K562 (cell line): ENCODE data around the gene EEFSEC. TPM values are rescaled to one million over a fixed set of nuclear protein-coding genes. Genes with fewer than 3 reads are reported as not detected.

Experiments used
- ATAC-seq: fragments of 200-7000 bp; cut with Tn5 transposase; 3 replicates; pipeline ENCODE4 v1.9.1; 2020; ENCODE audit warnings: moderate library complexity
- BruUV-seq: library from RNA; stranded (reverse); fragments of 400-500 nt; replicated peaks from 2 replicates; lab custom pipeline; 2021; lab: Mats Ljungman, UMichigan
- CTCF ChIA-PET: fragments of 300-600 bp; formaldehyde crosslinking; extraction: SDS; loops from one replicate; lab custom pipeline; 2021; ENCODE audit warnings: low intra/inter-chr PET ratio; lab: Yijun Ruan, JAX
- POLR2A ChIA-PET: fragments of 300-600, 350-650 bp; sonication (Branson Sonifier 250); formaldehyde crosslinking; extraction: SDS; loops from one replicate; lab custom pipeline; 2021; ENCODE audit warnings: antibody characterized with exemption, inconsistent platforms; lab: Yijun Ruan, JAX
- DNase-seq, 4 experiments: peaks; one replicate each; pipeline versions ENCODE4 v3.0.0 to v3.0.0-alpha.2; 2011 to 2018; ENCODE audit warnings: low spot score in 3 of 4, mixed read lengths in 3 of 4; ENCODE audit errors: extremely low read depth in 1 of 4
- FAIRE-seq: peaks from 2 replicates; lab custom pipeline; 2011; peaks lifted over from hg19 to GRCh38; lab: Jason Lieb, UNC
- H2AFZ ChIP-seq: 2 replicates; pipeline ENCODE4 v1.6.0; 2011; ENCODE audit warnings: low read depth, low read length, control low read depth, inconsistent platforms
- H3K27ac ChIP-seq: fragments of 200-600 bp; 3 replicates; pipeline ENCODE4 v1.8.0; 2011; ENCODE audit warnings: low read depth, mild to moderate bottlenecking, control low read depth, inconsistent platforms, low read length, moderate library complexity, mixed read lengths; ENCODE audit errors: extremely low read depth
- H3K27me3 ChIP-seq, 2 experiments: fragments of 300-600 bp in 1 of 2; 2 replicates in 1 of 2; 3 replicates in 1 of 2; pipeline versions ENCODE4 v1.6.0 to v1.8.0; 2011; ENCODE audit warnings: inconsistent platforms in 2 of 2, low read length in 2 of 2, mild to moderate bottlenecking in 1 of 2, mixed read lengths in 1 of 2, moderate library complexity in 1 of 2; ENCODE audit not compliant: control insufficient read depth in 2 of 2, insufficient read depth in 2 of 2
- H3K36me3 ChIP-seq: fragments of 300-600 bp; 3 replicates; pipeline ENCODE4 v1.8.0; 2011; ENCODE audit warnings: mild to moderate bottlenecking, low read length, inconsistent platforms; ENCODE audit not compliant: control insufficient read depth, insufficient read depth
- H3K4me1 ChIP-seq, 2 experiments: fragments of 200-600 bp in 1 of 2; replicated peaks in 1 of 2; 2 replicates in 1 of 2; 3 replicates in 1 of 2; pipeline versions ENCODE4 v1.5.1 to v1.8.0; 2011; ENCODE audit warnings: inconsistent platforms in 2 of 2, low read length in 2 of 2, mild to moderate bottlenecking in 1 of 2, mixed read lengths in 1 of 2, moderate library complexity in 1 of 2; ENCODE audit not compliant: control insufficient read depth in 2 of 2, insufficient read depth in 2 of 2
- H3K4me2 ChIP-seq: 2 replicates; pipeline ENCODE4 v1.6.1; 2011; ENCODE audit warnings: low read length, control low read depth, inconsistent platforms, mixed read lengths; ENCODE audit not compliant: insufficient read depth
- H3K4me3 ChIP-seq: fragments of 200-600 bp; sonication (generic), shearing (Covaris generic); 2 replicates; pipeline ENCODE4 v1.5.1; 2016; ENCODE audit warnings: control low read depth, inconsistent platforms
- H3K79me2 ChIP-seq: fragments of 200-600 bp; 3 replicates; pipeline ENCODE4 v1.8.0; 2011; ENCODE audit warnings: low read length, inconsistent platforms; ENCODE audit not compliant: control insufficient read depth, insufficient read depth
- H3K9ac ChIP-seq, 2 experiments: 2 replicates each; pipeline versions ENCODE4 v1.6.0 to v1.6.1; 2011; ENCODE audit warnings: low read depth in 2 of 2, low read length in 2 of 2, control low read depth in 1 of 2, inconsistent platforms in 1 of 2, mild to moderate bottlenecking in 1 of 2, mixed read lengths in 1 of 2; ENCODE audit not compliant: insufficient read depth in 1 of 2
- H3K9me1 ChIP-seq: one replicate; pipeline ENCODE4 v1.6.0; 2011; ENCODE audit warnings: inconsistent platforms, mild to moderate bottlenecking, low read length, moderate library complexity; ENCODE audit not compliant: control insufficient read depth, insufficient read depth
- H3K9me3 ChIP-seq: replicated peaks from 2 replicates; pipeline ENCODE4 v1.5.1; 2011; ENCODE audit warnings: low read depth, low read length, inconsistent platforms; ENCODE audit not compliant: control insufficient read depth, insufficient read depth
- H4K20me1 ChIP-seq: replicated peaks from 2 replicates; pipeline ENCODE4 v1.6.1; 2011; ENCODE audit warnings: low read length, inconsistent platforms, mixed read lengths; ENCODE audit not compliant: control insufficient read depth, insufficient read depth
- EP300 ChIP-seq: IDR thresholded peaks from 2 replicates; pipeline ENCODE4 v1.6.1; 2012; ENCODE audit warnings: low read length, improper control_type of control experiment
- PHF8 ChIP-seq: fragments of 200-600 bp; sonication (generic); IDR thresholded peaks from 2 replicates; pipeline ENCODE4 v1.6.1; 2012; ENCODE audit warnings: mixed run types, mild to moderate bottlenecking, inconsistent platforms, low read length, moderate library complexity, borderline replicate concordance
- POLR3A ChIP-seq: IDR thresholded peaks from 2 replicates; pipeline ENCODE4 v1.6.1; 2011; ENCODE audit warnings: borderline replicate concordance, mild to moderate bottlenecking, moderate library complexity; ENCODE audit not compliant: insufficient read length, insufficient read depth; ENCODE audit errors: extremely low read depth
- SIRT6 ChIP-seq: IDR thresholded peaks from one replicate; pipeline ENCODE4 v1.6.1; 2012; ENCODE audit warnings: low read depth, mild to moderate bottlenecking, control low read depth, inconsistent platforms, low read length, moderate library complexity
- SPI1 ChIP-seq: IDR thresholded peaks from 2 replicates; pipeline ENCODE4 v1.6.1; 2011; ENCODE audit warnings: low read depth, low read length, control low read depth, borderline replicate concordance
- TFAM ChIP-seq: fragments of 250-450 bp; sonication (Bioruptor Pico); conservative IDR thresholded peaks from 2 replicates; pipeline ENCODE4 v1.5.0; 2021; ENCODE audit warnings: mild to moderate bottlenecking, moderate library complexity
- U2AF1 ChIP-seq: fragments of 200-400 bp; formaldehyde crosslinking; optimal IDR thresholded peaks from 2 replicates; pipeline ENCODE3; 2017; ENCODE audit warnings: mild to moderate bottlenecking, low read depth, low read length, moderate library complexity
- ZNF165 ChIP-seq: fragments of 250-450 bp; sonication (Bioruptor Pico); IDR thresholded peaks from 2 replicates; pipeline ENCODE4 v1.4.0; 2020; ENCODE audit warnings: borderline replicate concordance
- ZNF311 ChIP-seq: fragments of 250-450 bp; sonication (Bioruptor Pico); IDR thresholded peaks from 2 replicates; pipeline ENCODE4 v1.4.0; 2020; ENCODE audit warnings: mild to moderate bottlenecking, moderate library complexity
- WGBS: fragments of 100-300 bp; shearing (Covaris generic); methylation state at CpG from one replicate; pipeline ENCODE4 v1.1.6; 2016; ENCODE audit warnings: low coverage, mixed read lengths; ENCODE audit not compliant: insufficient coverage; ENCODE audit errors: missing lambda C conversion rate; 5-methylcytosine and 5-hydroxymethylcytosine counted together
- in situ Hi-C: fragments of 300-500 bp; cut with MboI; formaldehyde crosslinking; loops from 4 replicates; pipeline ENCODE4 v1.15.0; 2018; ENCODE audit warnings: inconsistent platforms, mixed read lengths
- intact Hi-C: fragments of 100-400 bp; cut with micrococcal nuclease; formaldehyde crosslinking; loops from 2 replicates; pipeline ENCODE4 v1.14.2; 2022
- polyA plus RNA-seq, 8 experiments: library from polyadenylated mRNA; depleted of rRNA in 4 of 8; stranded (reverse) in 5 of 8; unstranded in 3 of 8; fragments of >200 nt; fragmentation: Nextera tagmentation in 2 of 8; fragmentation: Illumina TruSeq in 1 of 8; extraction: Ambion mirVana in 2 of 8; extraction: Trizol in 1 of 8; gene quantifications; 2 replicates each; pipeline versions ENCODE4 v1.2.1 to v1.2.3, GENCODE V29; 2011 to 2014; ENCODE audit warnings: inconsistent platforms in 1 of 8, missing spikeins in 1 of 8
- total RNA-seq, 7 experiments: library from RNA; depleted of rRNA in 6 of 7; stranded (reverse); fragments of >200 nt in 6 of 7; fragmentation: Illumina TruSeq in 2 of 7; extraction: Trizol in 2 of 7; gene quantifications; 2 replicates each; pipeline versions ENCODE4 v1.2.1 to v1.2.3, GENCODE V29; 2011 to 2021; ENCODE audit warnings: low replicate concordance in 1 of 7
- TF ChIP-seq, protein P1 (sequence below): fragments of 450-650 bp; IDR thresholded peaks from 2 replicates; pipeline ENCODE4 v1.6.1; 2016; ENCODE audit warnings: mild to moderate bottlenecking
- TF ChIP-seq, protein P2 (sequence below): sonication (generic); formaldehyde crosslinking; IDR thresholded peaks from 2 replicates; pipeline ENCODE4 v1.8.0; 2022; ENCODE audit warnings: mild to moderate bottlenecking, missing genetic modification reagents
- TF ChIP-seq, protein P3 (sequence below): fragments of 250-450 bp; sonication (Bioruptor Pico); IDR thresholded peaks from 2 replicates; pipeline ENCODE4 v1.5.0; 2021; ENCODE audit warnings: mild to moderate bottlenecking, borderline replicate concordance

Gene EEFSEC
- total and polyA plus RNA-seq, 9 of the 15 experiments (the other 6 are each of a cell fraction or from before 2014, with no cell fraction given): 0.35 to 11.8 (median 7.7) TPM

DNA sequence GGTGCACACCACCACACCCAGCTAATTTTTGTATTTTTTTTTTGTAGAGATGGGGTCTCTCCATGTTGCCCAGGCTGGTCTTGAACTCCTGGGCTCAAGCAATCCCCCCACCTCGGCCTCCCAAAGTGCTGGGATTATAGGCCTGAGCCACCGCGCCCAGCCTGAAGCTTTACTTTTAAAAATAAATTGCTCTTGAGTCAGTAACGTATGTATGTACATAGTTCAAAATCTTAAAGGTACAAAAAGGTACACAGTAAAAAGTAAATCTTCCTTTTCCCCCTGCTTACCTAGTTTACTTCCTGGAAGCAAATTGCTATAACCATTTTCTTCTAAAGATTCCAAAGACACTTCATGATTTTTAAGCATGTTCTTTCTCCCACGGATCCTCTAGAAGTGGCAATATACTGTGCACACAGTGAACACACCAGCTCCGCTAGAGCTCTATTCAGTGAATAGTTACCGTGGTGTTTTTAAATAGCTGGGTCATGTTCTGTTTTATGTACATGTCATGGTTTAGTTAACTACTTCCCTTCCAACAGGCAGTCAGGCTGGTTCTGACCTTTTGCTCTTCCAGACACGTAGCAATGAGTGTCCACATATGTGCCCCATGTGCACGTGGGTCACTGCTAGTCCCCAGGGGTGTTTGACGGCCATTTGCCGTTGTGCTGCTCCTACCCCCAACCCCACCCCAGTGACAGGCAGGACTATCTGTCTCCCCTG, 82.1 kb downstream of the EEFSEC start:
- Histone ChIP-seq H3K4me1 (no peaks in the 10 kb centered on the region), H3K4me3 (no peak overlapping the region), H3K36me3 (no peaks in the 10 kb centered on the region), H3K79me2 (no peaks in the 10 kb centered on the region), H3K9me1 (no peaks in the 10 kb centered on the region), H3K9me3 (no peaks in the 10 kb centered on the region), H2AFZ (no peak overlapping the region), H3K9ac (no peak overlapping the region), H3K27ac (no peak overlapping the region), H4K20me1 (no peaks in the 10 kb centered on the region), H3K4me2 (no peak overlapping the region), H3K27me3 (no peaks in the 10 kb centered on the region)
- BruUV-seq: no TSS peak
- ATAC-seq: no peak
- FAIRE-seq: no peak
- POLR2A ChIA-PET: interaction anchor here (1.5 kb wide), 1 partner anchor 17 kb away, joined by 4 read pairs; no protein-coding TSS in a partner anchor
- in situ Hi-C loops: no loop called here
- intact Hi-C loops: no loop called here
- WGBS: 62% methylated on average over 7 of the region's 11 CpGs
- no peak for DNase-seq
- CTCF ChIA-PET: no interaction called here
- TF ChIP-seq ZNF311 (CRISPR knock-in tag) (no peak), TFAM (CRISPR knock-in tag) (no peak), PHF8 (no peak), EP300 (no peak), SPI1 (no peak), U2AF1 (no peak), POLR3A (no peak), ZNF165 (CRISPR knock-in tag) (no peak), SIRT6 (no peak)
- TF ChIP-seq, protein P1, sequence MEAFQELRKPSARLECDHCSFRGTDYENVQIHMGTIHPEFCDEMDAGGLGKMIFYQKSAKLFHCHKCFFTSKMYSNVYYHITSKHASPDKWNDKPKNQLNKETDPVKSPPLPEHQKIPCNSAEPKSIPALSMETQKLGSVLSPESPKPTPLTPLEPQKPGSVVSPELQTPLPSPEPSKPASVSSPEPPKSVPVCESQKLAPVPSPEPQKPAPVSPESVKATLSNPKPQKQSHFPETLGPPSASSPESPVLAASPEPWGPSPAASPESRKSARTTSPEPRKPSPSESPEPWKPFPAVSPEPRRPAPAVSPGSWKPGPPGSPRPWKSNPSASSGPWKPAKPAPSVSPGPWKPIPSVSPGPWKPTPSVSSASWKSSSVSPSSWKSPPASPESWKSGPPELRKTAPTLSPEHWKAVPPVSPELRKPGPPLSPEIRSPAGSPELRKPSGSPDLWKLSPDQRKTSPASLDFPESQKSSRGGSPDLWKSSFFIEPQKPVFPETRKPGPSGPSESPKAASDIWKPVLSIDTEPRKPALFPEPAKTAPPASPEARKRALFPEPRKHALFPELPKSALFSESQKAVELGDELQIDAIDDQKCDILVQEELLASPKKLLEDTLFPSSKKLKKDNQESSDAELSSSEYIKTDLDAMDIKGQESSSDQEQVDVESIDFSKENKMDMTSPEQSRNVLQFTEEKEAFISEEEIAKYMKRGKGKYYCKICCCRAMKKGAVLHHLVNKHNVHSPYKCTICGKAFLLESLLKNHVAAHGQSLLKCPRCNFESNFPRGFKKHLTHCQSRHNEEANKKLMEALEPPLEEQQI: no peak
- TF ChIP-seq, protein P2, sequence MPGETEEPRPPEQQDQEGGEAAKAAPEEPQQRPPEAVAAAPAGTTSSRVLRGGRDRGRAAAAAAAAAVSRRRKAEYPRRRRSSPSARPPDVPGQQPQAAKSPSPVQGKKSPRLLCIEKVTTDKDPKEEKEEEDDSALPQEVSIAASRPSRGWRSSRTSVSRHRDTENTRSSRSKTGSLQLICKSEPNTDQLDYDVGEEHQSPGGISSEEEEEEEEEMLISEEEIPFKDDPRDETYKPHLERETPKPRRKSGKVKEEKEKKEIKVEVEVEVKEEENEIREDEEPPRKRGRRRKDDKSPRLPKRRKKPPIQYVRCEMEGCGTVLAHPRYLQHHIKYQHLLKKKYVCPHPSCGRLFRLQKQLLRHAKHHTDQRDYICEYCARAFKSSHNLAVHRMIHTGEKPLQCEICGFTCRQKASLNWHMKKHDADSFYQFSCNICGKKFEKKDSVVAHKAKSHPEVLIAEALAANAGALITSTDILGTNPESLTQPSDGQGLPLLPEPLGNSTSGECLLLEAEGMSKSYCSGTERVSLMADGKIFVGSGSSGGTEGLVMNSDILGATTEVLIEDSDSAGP (CRISPR knock-in tag): no peak
- TF ChIP-seq, protein P3, sequence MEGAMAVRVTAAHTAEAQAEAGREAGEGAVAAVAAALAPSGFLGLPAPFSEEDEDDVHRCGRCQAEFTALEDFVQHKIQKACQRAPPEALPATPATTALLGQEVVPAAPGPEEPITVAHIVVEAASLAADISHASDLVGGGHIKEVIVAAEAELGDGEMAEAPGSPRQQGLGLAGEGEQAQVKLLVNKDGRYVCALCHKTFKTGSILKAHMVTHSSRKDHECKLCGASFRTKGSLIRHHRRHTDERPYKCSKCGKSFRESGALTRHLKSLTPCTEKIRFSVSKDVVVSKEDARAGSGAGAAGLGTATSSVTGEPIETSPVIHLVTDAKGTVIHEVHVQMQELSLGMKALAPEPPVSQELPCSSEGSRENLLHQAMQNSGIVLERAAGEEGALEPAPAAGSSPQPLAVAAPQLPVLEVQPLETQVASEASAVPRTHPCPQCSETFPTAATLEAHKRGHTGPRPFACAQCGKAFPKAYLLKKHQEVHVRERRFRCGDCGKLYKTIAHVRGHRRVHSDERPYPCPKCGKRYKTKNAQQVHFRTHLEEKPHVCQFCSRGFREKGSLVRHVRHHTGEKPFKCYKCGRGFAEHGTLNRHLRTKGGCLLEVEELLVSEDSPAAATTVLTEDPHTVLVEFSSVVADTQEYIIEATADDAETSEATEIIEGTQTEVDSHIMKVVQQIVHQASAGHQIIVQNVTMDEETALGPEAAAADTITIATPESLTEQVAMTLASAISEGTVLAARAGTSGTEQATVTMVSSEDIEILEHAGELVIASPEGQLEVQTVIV (CRISPR knock-in tag): no peak
